MM.1S (cell line): ENCODE results near the gene MYOF.

Source experiments
- DNase-seq: peaks from one replicate; pipeline ENCODE4 v3.0.0-alpha.2; 2015
- H2AFZ ChIP-seq: fragments of 300-600 bp; sonication (generic); 2 replicates; pipeline ENCODE4 v1.6.0; 2016; ENCODE audit warnings: antibody characterized with exemption, low read length
- H3F3A ChIP-seq: fragments of 300-600 bp; sonication (generic); 2 replicates; pipeline ENCODE4 v1.6.1; 2016; ENCODE audit warnings: mild to moderate bottlenecking, antibody characterized with exemption, low read length, moderate library complexity, mixed read lengths; ENCODE audit not compliant: insufficient read depth
- H3K27ac ChIP-seq: fragments of 300-600 bp; sonication (generic); 2 replicates; pipeline ENCODE4 v1.5.1; 2016; ENCODE audit warnings: mild to moderate bottlenecking, low read length
- H3K27me3 ChIP-seq: fragments of 300-600 bp; sonication (generic); replicated peaks from 2 replicates; pipeline ENCODE4 v1.6.0; 2016; ENCODE audit warnings: low read length; ENCODE audit not compliant: insufficient read depth
- H3K36me3 ChIP-seq: fragments of 300-600 bp; sonication (generic); replicated peaks from 2 replicates; pipeline ENCODE4 v1.6.1; 2016; ENCODE audit warnings: mild to moderate bottlenecking, low read length, mixed read lengths; ENCODE audit not compliant: insufficient read depth
- H3K4me1 ChIP-seq: fragments of 300-600 bp; sonication (generic); 2 replicates; pipeline ENCODE4 v1.6.1; 2016; ENCODE audit warnings: low read length, mixed read lengths
- H3K4me2 ChIP-seq: fragments of 300-600 bp; sonication (generic); 2 replicates; pipeline ENCODE4 v1.6.0; 2016; ENCODE audit warnings: low read depth, low read length
- H3K4me3 ChIP-seq: fragments of 300-600 bp; sonication (generic); 2 replicates; pipeline ENCODE4 v1.5.1; 2016; ENCODE audit warnings: low read length, mixed read lengths
- H3K79me2 ChIP-seq: fragments of 300-600 bp; sonication (generic); 2 replicates; pipeline ENCODE4 v1.6.1; 2016; ENCODE audit warnings: mixed run types, low read length, mixed read lengths
- H3K9ac ChIP-seq: fragments of 300-600 bp; sonication (generic); 2 replicates; pipeline ENCODE4 v1.6.1; 2016; ENCODE audit warnings: low read length, mixed read lengths
- H3K9me2 ChIP-seq: fragments of 300-600 bp; sonication (generic); replicated peaks from 2 replicates; pipeline ENCODE4 v1.6.1; 2016; ENCODE audit warnings: mild to moderate bottlenecking, low read length, mixed read lengths; ENCODE audit not compliant: insufficient read depth
- H3K9me3 ChIP-seq: fragments of 300-600 bp; sonication (generic); replicated peaks from 2 replicates; pipeline ENCODE4 v1.6.1; 2016; ENCODE audit warnings: mild to moderate bottlenecking, low read length, mixed read lengths; ENCODE audit not compliant: insufficient read depth
- H4K20me1 ChIP-seq: fragments of 300-600 bp; sonication (generic); 2 replicates; pipeline ENCODE4 v1.6.1; 2016; ENCODE audit warnings: mild to moderate bottlenecking, low read length, moderate library complexity, mixed read lengths; ENCODE audit not compliant: insufficient read depth
- EZH2 ChIP-seq: fragments of 300-600 bp; sonication (generic); optimal IDR thresholded peaks from 2 replicates; pipeline ENCODE3; 2017; ENCODE audit warnings: low read depth, mild to moderate bottlenecking, antibody characterized with exemption, low read length, mixed read lengths
- EZH2phosphoT487 ChIP-seq: fragments of 300-600 bp; sonication (generic); IDR thresholded peaks from 2 replicates; pipeline ENCODE4 v1.6.1; 2018; ENCODE audit warnings: antibody characterized with exemption, low read length
- TF ChIP-seq, protein P1 (sequence below): fragments of 300-600 bp; sonication (generic); IDR thresholded peaks from 2 replicates; pipeline ENCODE4 v1.5.1; 2016; ENCODE audit warnings: antibody characterized with exemption, low read length, mixed read lengths

Gene MYOF

DNA sequence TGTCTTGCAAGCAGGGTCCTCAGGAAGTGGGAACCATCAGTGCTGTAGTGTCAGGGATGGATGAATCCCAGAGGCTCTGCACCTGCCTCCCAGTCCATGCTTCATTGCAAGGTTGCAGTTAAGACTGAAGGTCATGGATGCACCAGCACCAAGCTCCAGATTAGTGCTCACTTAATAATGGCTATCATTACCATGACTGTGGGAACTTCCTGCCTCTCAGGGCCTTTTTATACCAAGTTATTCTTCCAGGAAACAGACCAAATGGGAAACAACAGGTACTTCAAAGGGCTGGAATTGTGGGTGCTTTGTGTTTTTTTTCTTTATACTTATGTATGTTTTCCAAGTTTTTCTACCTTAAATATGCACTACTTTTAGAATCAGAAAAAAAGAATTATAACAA lies 210.8 kb downstream of the MYOF start:
- no peaks in the 10 kb centered on the region for H4K20me1 ChIP-seq

DNA sequence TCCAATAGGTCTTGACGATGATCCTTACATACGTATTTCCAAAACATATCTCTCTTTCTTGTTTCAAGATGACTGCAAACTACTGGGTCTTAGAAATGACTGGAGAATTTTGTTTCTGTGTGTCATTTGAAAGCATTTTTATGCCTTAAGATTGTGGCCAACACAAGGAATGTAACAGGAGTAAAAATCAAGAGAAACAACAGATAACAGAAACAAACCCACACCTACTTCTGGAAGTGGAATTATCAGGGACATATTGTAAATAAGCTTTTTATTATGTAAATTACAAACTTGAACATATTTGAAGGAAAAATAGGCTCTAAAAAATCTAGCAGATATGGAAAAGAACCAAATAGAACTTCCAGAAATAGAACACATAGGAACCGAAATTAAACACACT lies 212.9 kb downstream of the MYOF start:
- H3K9me3 ChIP-seq, result no peaks in the 10 kb centered on the region
- H3K4me3 ChIP-seq, result no peak overlapping the region
- no peak overlapping the region for H3K9ac ChIP-seq
- H3K79me2 ChIP-seq, result no peaks in the 10 kb centered on the region
- H3K9me2 ChIP-seq, result no peaks in the 10 kb centered on the region
- no peak for DNase-seq
- peaks cover 22% of the 10 kb centered on the region for H3K4me1 ChIP-seq
- H4K20me1 ChIP-seq, result no peaks in the 10 kb centered on the region
- TF ChIP-seq, protein P1, sequence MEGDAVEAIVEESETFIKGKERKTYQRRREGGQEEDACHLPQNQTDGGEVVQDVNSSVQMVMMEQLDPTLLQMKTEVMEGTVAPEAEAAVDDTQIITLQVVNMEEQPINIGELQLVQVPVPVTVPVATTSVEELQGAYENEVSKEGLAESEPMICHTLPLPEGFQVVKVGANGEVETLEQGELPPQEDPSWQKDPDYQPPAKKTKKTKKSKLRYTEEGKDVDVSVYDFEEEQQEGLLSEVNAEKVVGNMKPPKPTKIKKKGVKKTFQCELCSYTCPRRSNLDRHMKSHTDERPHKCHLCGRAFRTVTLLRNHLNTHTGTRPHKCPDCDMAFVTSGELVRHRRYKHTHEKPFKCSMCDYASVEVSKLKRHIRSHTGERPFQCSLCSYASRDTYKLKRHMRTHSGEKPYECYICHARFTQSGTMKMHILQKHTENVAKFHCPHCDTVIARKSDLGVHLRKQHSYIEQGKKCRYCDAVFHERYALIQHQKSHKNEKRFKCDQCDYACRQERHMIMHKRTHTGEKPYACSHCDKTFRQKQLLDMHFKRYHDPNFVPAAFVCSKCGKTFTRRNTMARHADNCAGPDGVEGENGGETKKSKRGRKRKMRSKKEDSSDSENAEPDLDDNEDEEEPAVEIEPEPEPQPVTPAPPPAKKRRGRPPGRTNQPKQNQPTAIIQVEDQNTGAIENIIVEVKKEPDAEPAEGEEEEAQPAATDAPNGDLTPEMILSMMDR, result no peak
- TF ChIP-seq EZH2, result no peak
- TF ChIP-seq EZH2phosphoT487, result no peak
- no peaks in the 10 kb centered on the region for H3K27me3 ChIP-seq
- H2AFZ ChIP-seq, result no peak overlapping the region
- no peaks in the 10 kb centered on the region for H3K36me3 ChIP-seq
- peaks cover 8% of the 10 kb centered on the region; the same call in 1 of the 2 replicates for H3F3A ChIP-seq
- no peak overlapping the region for H3K27ac ChIP-seq
- no peak overlapping the region for H3K4me2 ChIP-seq

More for the DNA sequence above, 210.8 kb downstream of the MYOF start:
- no peaks in the 10 kb centered on the region for H3K9me3 ChIP-seq
- peaks cover 8% of the 10 kb centered on the region; the same call in 1 of the 2 replicates for H3F3A ChIP-seq
- H3K9ac ChIP-seq, result no peak overlapping the region
- H3K9me2 ChIP-seq, result no peaks in the 10 kb centered on the region
- no peak overlapping the region for H3K4me3 ChIP-seq
- DNase-seq, result no peak
- peaks cover 22% of the 10 kb centered on the region for H3K4me1 ChIP-seq
- no peaks in the 10 kb centered on the region for H3K79me2 ChIP-seq
- no peaks in the 10 kb centered on the region for H3K27me3 ChIP-seq
- no peak overlapping the region for H3K27ac ChIP-seq
- H3K36me3 ChIP-seq, result no peaks in the 10 kb centered on the region
- TF ChIP-seq, protein P1, result no peak
- TF ChIP-seq EZH2phosphoT487 (no peak), EZH2 (no peak)
- no peak overlapping the region for H2AFZ ChIP-seq
- H3K4me2 ChIP-seq, result no peak overlapping the region

- no peaks in the 10 kb centered on the region for H3K79me2 ChIP-seq
- TF ChIP-seq, protein P1, result no peak
- TF ChIP-seq EZH2phosphoT487 (no peak), EZH2 (no peak)
- H3K9me3 ChIP-seq, result no peaks in the 10 kb centered on the region
- H3K9ac ChIP-seq, result peak overlapping the region; percentile 8; the same call in 1 of the 2 replicates
- no peaks in the 10 kb centered on the region for H4K20me1 ChIP-seq
- H2AFZ ChIP-seq, result peak overlapping the region; percentile 19
- H3K27me3 ChIP-seq, result no peaks in the 10 kb centered on the region
- H3K36me3 ChIP-seq, result no peaks in the 10 kb centered on the region
- DNase-seq, result no peak
- H3K4me2 ChIP-seq, result peak overlapping the region; percentile 38; the same call in 1 of the 2 replicates
- H3K27ac ChIP-seq, result peak overlapping the region; percentile 69; the same call in 1 of the 2 replicates
- H3K9me2 ChIP-seq, result no peaks in the 10 kb centered on the region
- peaks cover 22% of the 10 kb centered on the region for H3K4me1 ChIP-seq
- peaks cover 8% of the 10 kb centered on the region; the same call in 1 of the 2 replicates for H3F3A ChIP-seq
- H3K4me3 ChIP-seq, result no peak overlapping the region
Observed at GRCh38 chr10:93268021-93268420, 214.1 kb downstream of the MYOF start.
